D721Med (cell line): ENCODE data around the gene PHLDB2.

ENCODE experiments used
- DNase-seq: peaks from one replicate; pipeline ENCODE4 v3.0.0; 2011; ENCODE audit warnings: low spot score; ENCODE audit not compliant: insufficient read length
- FAIRE-seq: peaks from 2 replicates; lab custom pipeline; 2011; peaks lifted over from hg19 to GRCh38; lab: Jason Lieb, UNC
- CTCF ChIP-seq: IDR thresholded peaks from 2 replicates; pipeline ENCODE4 v1.5.1; 2012; ENCODE audit warnings: mild to moderate bottlenecking, control low read depth; ENCODE audit not compliant: insufficient read depth; ENCODE audit errors: missing control alignments

Gene PHLDB2

DNA sequence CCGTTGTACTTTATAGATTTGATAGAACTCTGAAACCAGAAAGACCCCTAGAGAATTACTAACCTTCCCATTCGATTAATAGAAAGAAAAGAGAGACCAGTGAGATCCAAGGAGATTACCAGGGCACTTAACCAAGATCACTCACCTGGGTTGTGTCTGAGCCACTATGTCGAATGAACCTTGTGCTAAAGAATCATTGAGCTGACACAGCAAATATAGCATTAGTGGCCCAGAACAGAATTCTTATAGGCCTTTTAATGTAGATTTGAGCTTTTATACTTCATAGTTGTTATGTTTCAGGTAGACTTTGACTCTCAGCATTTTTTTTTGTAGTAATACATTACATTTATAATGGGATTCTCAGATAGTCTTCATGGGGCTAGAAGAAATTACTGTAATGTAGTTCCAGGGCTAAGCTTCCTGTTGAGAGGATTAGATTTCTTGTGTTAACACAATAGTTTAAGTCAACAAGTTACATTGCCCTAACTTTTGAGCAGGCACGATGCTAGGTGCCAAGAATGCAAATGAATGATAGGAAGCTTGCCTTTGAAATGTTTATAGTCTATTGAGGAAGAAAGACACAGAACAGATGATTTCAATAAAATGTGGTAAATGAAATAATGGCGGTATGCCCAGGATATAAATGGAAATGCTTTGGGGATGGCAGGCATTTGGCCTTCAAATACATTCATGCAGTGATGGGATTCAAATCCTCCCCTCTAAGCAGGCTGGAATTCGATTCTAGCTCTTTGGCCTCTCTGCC lies 95.3 kb downstream of the PHLDB2 start:
- TF ChIP-seq CTCF: no peak
- no peak for DNase-seq
- no peak for FAIRE-seq

GRCh38 chr3:111955876-111956275 lies 96.8 kb downstream of the PHLDB2 start:
- FAIRE-seq: no peak
- DNase-seq: no peak

GRCh38 chr3:111956449-111956848 lies 97.4 kb downstream of the PHLDB2 start:
- no peak for TF ChIP-seq CTCF
- DNase-seq (no peak), FAIRE-seq (no peak)

More at GRCh38 chr3:111955876-111956275, 96.8 kb downstream of the PHLDB2 start:
- no peak for TF ChIP-seq CTCF

DNA sequence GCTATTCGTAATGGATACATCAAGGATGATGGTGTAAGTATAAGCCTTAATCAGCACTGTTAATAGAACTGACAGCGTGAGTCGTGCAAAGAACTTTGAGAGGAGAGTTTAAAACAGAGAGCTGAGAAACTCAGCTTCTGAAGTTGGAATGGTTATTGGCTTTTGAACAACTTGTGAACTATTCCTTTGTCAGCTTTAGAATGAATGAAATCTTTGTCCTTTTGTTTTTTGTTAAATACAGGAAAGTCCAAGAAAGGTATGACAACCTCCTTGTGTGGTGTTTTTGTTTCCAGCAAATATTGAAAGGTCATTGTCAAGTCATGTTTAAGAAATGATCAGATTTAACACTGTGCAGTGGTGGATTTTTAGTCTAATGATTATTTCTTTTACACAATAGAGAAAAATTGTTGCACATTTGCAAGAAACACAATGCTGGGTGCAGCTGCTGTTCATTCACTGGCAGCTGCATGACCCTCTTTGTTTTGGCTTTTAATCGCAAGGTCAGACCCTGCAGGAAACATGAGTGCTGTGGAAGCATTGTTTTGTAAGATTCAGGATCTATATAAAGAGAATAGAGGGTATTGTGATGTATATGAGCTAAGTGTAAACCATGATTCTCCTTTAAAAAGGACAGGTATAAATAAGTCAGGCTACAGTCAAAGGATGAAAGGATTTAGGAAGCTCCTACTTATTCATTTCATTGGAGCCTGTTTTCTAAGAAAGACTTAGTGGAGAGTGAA lies 98.1 kb downstream of the PHLDB2 start:
- DNase-seq (no peak), FAIRE-seq (no peak)
- TF ChIP-seq CTCF: no peak

DNA sequence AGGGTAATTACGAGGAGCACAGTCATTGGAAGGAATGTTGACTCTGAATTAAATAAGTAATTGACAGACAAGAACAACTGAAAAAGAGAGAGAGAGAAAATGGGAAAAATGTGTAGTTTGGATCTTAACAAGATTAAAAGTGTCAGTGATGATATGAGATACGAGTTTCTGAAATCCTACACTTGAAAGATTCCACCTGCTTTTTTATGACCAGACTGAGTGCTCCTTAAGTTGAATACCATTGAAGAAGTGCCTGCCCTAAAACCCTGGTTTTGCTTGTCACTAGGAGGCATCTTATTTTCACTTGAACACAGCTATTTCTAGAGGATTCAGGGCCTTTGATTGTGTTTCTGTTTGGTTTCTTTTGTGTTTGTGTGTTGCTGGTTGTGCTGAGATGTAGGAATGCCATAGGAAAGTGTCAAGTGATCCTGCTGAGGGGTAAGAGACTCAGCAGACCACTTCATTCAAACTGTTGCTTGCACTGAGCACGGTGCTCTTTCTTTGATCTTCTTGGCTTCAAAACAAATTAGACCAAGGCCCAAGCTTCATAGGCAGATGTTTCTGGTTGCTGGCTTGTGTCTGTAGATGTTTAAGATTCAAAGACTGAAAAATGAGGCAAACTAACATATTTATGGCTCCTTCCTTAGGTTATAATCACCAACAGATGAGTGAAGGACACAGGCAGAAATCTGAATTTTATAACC lies 102.5 kb downstream of the PHLDB2 start:
- no peak for DNase-seq
- no peak for FAIRE-seq
- TF ChIP-seq CTCF: no peak

DNA sequence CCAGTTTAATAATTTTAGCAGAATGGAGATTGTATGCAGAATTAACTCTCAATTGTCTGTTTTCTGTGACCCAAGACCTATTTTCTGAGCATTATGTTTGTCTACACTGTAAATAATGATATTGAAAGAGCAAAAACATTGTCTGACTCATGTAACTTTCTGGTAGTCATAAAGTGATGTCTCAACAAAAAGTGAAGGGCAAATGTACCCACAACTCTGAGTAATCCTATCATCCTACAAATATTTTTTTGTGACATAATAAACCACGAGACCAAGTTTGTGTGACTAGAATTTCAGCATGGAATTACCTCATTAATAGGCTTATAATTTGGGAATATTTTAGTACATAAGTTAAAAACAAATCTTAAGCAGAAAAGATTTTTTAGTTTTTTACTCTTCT lies 104.4 kb downstream of the PHLDB2 start:
- FAIRE-seq: no peak
- no peak for TF ChIP-seq CTCF
- DNase-seq: no peak
